GM12874 (cell line): ENCODE results near the gene ZNF723.

Experiments used
- CTCF ChIP-seq: IDR thresholded peaks from 2 replicates; pipeline ENCODE4 v1.5.1; 2011; ENCODE audit warnings: low read depth, mild to moderate bottlenecking, control low read depth, low read length, moderate library complexity; ENCODE audit not compliant: insufficient read depth

The ZNF723 gene

GRCh38 chr19:22882797-22883196, 50.7 kb downstream of the ZNF723 start:
- TF ChIP-seq CTCF, result no peak

GRCh38 chr19:22893855-22894270, 61.8 kb downstream of the ZNF723 start:
- no peak for TF ChIP-seq CTCF

- no peak for TF ChIP-seq CTCF
These were observed 69.5 kb downstream of the ZNF723 start for GRCh38 chr19:22901431-22902130.
